HEK293 (cell line): Measurements from ENCODE around the gene PGBD1.

ENCODE experiments used
- REST ChIP-seq: fragments of 450-650 bp; formaldehyde crosslinking; IDR thresholded peaks from 2 replicates; pipeline ENCODE4 v1.5.1; 2016; ENCODE audit warnings: missing biosample characterization, missing genetic modification characterization
- YY1 ChIP-seq: fragments of 450-650 bp; formaldehyde crosslinking; IDR thresholded peaks from 2 replicates; pipeline ENCODE4 v1.5.1; 2018; ENCODE audit warnings: missing biosample characterization, missing genetic modification characterization
- ZNF529 ChIP-seq: fragments of 450-650 bp; formaldehyde crosslinking; IDR thresholded peaks from 2 replicates; pipeline ENCODE4 v1.5.1; 2017; ENCODE audit warnings: missing genetic modification characterization, missing biosample characterization; ENCODE audit not compliant: insufficient replicate concordance
- ZNF660 ChIP-seq: fragments of 450-650 bp; IDR thresholded peaks from 2 replicates; pipeline ENCODE4 v1.5.1; 2018; ENCODE audit warnings: missing biosample characterization, mild to moderate bottlenecking, missing genetic modification characterization

GRCh38 chr6:28235912-28236452 lies 45.4 kb upstream of the PGBD1 start:
- TF ChIP-seq ZNF660 (tag by site-specific recombination) (no peak), ZNF529 (tag by site-specific recombination) (no peak), REST (tag by site-specific recombination) (no peak), YY1 (tag by site-specific recombination) (no peak)
